HCT116 (cell line): ENCODE measurements around the gene RDH14. TPM values are rescaled to one million over a fixed set of nuclear protein-coding genes. Genes with fewer than 3 reads are reported as not detected.

Source experiments
- ATAC-seq: fragments of 200-7000 bp; cut with Tn5 transposase; 2 replicates; pipeline ENCODE4 v1.9.1; 2020; ENCODE audit warnings: mild to moderate bottlenecking, moderate library complexity
- BruUV-seq: library from RNA; stranded (reverse); fragments of 400-500 nt; replicated peaks from 2 replicates; lab custom pipeline; 2021; lab: Mats Ljungman, UMichigan
- CTCF ChIA-PET: fragments of 300-600 bp; sonication (Branson Sonifier 250); formaldehyde crosslinking; loops from one replicate; lab custom pipeline; 2021; ENCODE audit warnings: antibody characterized with exemption; lab: Charles Lee
- POLR2A ChIA-PET: fragments of 300-600, 350-600 bp; sonication (Branson Sonifier 250); formaldehyde crosslinking; loops from one replicate; lab custom pipeline; 2021; ENCODE audit warnings: antibody characterized with exemption; lab: Charles Lee
- RAD21 ChIA-PET, 2 experiments: fragments of 300-600 bp; sonication (Branson Sonifier 250); formaldehyde crosslinking; loops; one replicate each; lab custom pipeline; 2023; ENCODE audit warnings: low total read pairs in 2 of 2; ENCODE audit not compliant: uncharacterized antibody in 2 of 2, unreplicated experiment in 2 of 2, low non-redundant PET in 1 of 2; lab: Charles Lee
- DNase-seq: peaks from one replicate; pipeline ENCODE4 v3.0.0-alpha.2; 2010; ENCODE audit warnings: low read depth, low spot score
- H2AFZ ChIP-seq: fragments of 200-600 bp; shearing (Covaris generic), sonication (generic); 2 replicates; pipeline ENCODE4 v1.6.1; 2017; ENCODE audit warnings: low read depth, mixed run types, mixed read lengths, antibody characterized with exemption, low read length; ENCODE audit not compliant: poor library complexity, severe bottlenecking
- H3K27ac ChIP-seq: 2 replicates; pipeline ENCODE4 v1.5.1; 2012; ENCODE audit warnings: low read depth, low read length
- H3K27me3 ChIP-seq: fragments of 200-600 bp; sonication (generic); 2 replicates; pipeline ENCODE4 v1.6.1; 2016; ENCODE audit warnings: mixed run types, low read length, mixed read lengths; ENCODE audit not compliant: insufficient read depth
- H3K36me3 ChIP-seq, 2 experiments: fragments of 200-500 bp in 1 of 2; fragments of 200-600 bp in 1 of 2; sonication (Bioruptor generic) in 1 of 2; sonication (generic) in 1 of 2; 2 replicates each; pipeline versions ENCODE4 v1.5.1 to v1.6.1; 2014 to 2016; ENCODE audit warnings: low read length in 2 of 2, inconsistent platforms in 1 of 2, mixed read lengths in 1 of 2, mixed run types in 1 of 2; ENCODE audit not compliant: insufficient read depth in 2 of 2, control insufficient read depth in 1 of 2
- H3K4me1 ChIP-seq, 2 experiments: fragments of 200-600 bp in 1 of 2; sonication (generic) in 1 of 2; 2 replicates each; pipeline versions ENCODE4 v1.5.1 to v1.6.1; 2012 to 2017; ENCODE audit warnings: low read length in 2 of 2, inconsistent platforms in 1 of 2, mild to moderate bottlenecking in 1 of 2, mixed read lengths in 1 of 2, mixed run types in 1 of 2, moderate library complexity in 1 of 2; ENCODE audit not compliant: insufficient read depth in 2 of 2, control insufficient read depth in 1 of 2
- H3K4me2 ChIP-seq: fragments of 200-600 bp; sonication (generic); 2 replicates; pipeline ENCODE4 v1.6.1; 2017; ENCODE audit warnings: mixed run types, low read length, mixed read lengths
- H3K4me3 ChIP-seq, 2 experiments: fragments of 200-600 bp in 1 of 2; sonication (generic) in 1 of 2; replicated peaks in 1 of 2; 2 replicates each; pipeline ENCODE4 v1.5.1; 2011 to 2016; ENCODE audit warnings: low read length in 2 of 2, control low read depth in 1 of 2, low read depth in 1 of 2, mild to moderate bottlenecking in 1 of 2, mixed read lengths in 1 of 2, mixed run types in 1 of 2
- H3K79me2 ChIP-seq: fragments of 200-600 bp; sonication (generic); 2 replicates; pipeline ENCODE4 v1.6.1; 2017; ENCODE audit warnings: mild to moderate bottlenecking, mixed run types, low read length, moderate library complexity, mixed read lengths; ENCODE audit not compliant: insufficient read depth
- H3K9ac ChIP-seq: fragments of 200-600 bp; sonication (generic); 2 replicates; pipeline ENCODE4 v1.6.1; 2016; ENCODE audit warnings: low read length, mixed read lengths
- H3K9me2 ChIP-seq: fragments of 200-600 bp; sonication (generic), shearing (Covaris generic); 2 replicates; pipeline ENCODE4 v1.6.1; 2017; ENCODE audit warnings: mixed run types, mild to moderate bottlenecking, moderate library complexity; ENCODE audit not compliant: insufficient read depth
- H3K9me3 ChIP-seq, 2 experiments: fragments of 200-500 bp in 1 of 2; fragments of 200-600 bp in 1 of 2; sonication (Bioruptor generic) in 1 of 2; sonication (generic) in 1 of 2; 2 replicates each; pipeline ENCODE4 v1.6.1; 2014 to 2017; ENCODE audit warnings: low read length in 2 of 2, mixed read lengths in 2 of 2, inconsistent platforms in 1 of 2, low read depth in 1 of 2, mild to moderate bottlenecking in 1 of 2, mixed run types in 1 of 2, moderate library complexity in 1 of 2; ENCODE audit not compliant: control insufficient read depth in 1 of 2, insufficient read depth in 1 of 2
- H4K20me1 ChIP-seq: fragments of 200-600 bp; sonication (generic), shearing (Covaris generic); 2 replicates; pipeline ENCODE4 v1.6.1; 2017; ENCODE audit warnings: mixed run types, mild to moderate bottlenecking, moderate library complexity; ENCODE audit not compliant: insufficient read depth
- CBX3 ChIP-seq: IDR thresholded peaks from 2 replicates; pipeline ENCODE4 v1.6.1; 2012; ENCODE audit warnings: low read depth
- CEBPB ChIP-seq: IDR thresholded peaks from 2 replicates; pipeline ENCODE4 v1.6.1; 2012; ENCODE audit warnings: low read depth
- EZH2phosphoT487 ChIP-seq: fragments of 200-600 bp; IDR thresholded peaks from 2 replicates; pipeline ENCODE4 v1.6.1; 2018; ENCODE audit warnings: antibody characterized with exemption, borderline replicate concordance
- JUND ChIP-seq: IDR thresholded peaks from 2 replicates; pipeline ENCODE4 v1.6.1; 2012
- POLR2A ChIP-seq: IDR thresholded peaks from 2 replicates; pipeline ENCODE4 v1.7.0; 2011; ENCODE audit warnings: borderline replicate concordance; ENCODE audit not compliant: insufficient read depth, insufficient read length; ENCODE audit errors: extremely low read depth
- SIN3A ChIP-seq: IDR thresholded peaks from 2 replicates; pipeline ENCODE4 v1.6.1; 2012; ENCODE audit warnings: low read depth
- SP1 ChIP-seq: IDR thresholded peaks from 2 replicates; pipeline ENCODE4 v1.6.1; 2012; ENCODE audit warnings: low read depth
- intact Hi-C: fragments of 100-400 bp; cut with micrococcal nuclease; formaldehyde crosslinking; loops from 2 replicates; pipeline ENCODE4 v1.10.0; 2022
- total RNA-seq: library from RNA; stranded (reverse); gene quantifications from one replicate; pipeline ENCODE4 v1.2.1, GENCODE V29; 2021; ENCODE audit not compliant: unreplicated experiment
- TF ChIP-seq, protein P1 (sequence below): IDR thresholded peaks from 2 replicates; pipeline ENCODE4 v1.6.1; 2012
- TF ChIP-seq, protein P2 (sequence below): IDR thresholded peaks from 2 replicates; pipeline ENCODE4 v1.6.1; 2012
- TF ChIP-seq, protein P3 (sequence below), 3 experiments: fragments of 200-600 bp in 1 of 3; sonication (generic) in 1 of 3; IDR thresholded peaks in 2 of 3; conservative IDR thresholded peaks in 1 of 3; 2 replicates each; pipeline ENCODE4 v1.5.1; 2012 to 2017; ENCODE audit warnings: low read depth in 2 of 3, low read length in 2 of 3, antibody characterized with exemption in 1 of 3, borderline replicate concordance in 1 of 3, control low read depth in 1 of 3, mild to moderate bottlenecking in 1 of 3, mixed read lengths in 1 of 3, mixed run types in 1 of 3, moderate library complexity in 1 of 3; ENCODE audit not compliant: insufficient read depth in 1 of 3
- TF ChIP-seq, protein P4 (sequence below): IDR thresholded peaks from 2 replicates; pipeline ENCODE4 v1.6.1; 2012; ENCODE audit warnings: low read depth

Gene RDH14
- total RNA-seq, 1 experiment from 2014 or later, result 15.5 TPM

DNA sequence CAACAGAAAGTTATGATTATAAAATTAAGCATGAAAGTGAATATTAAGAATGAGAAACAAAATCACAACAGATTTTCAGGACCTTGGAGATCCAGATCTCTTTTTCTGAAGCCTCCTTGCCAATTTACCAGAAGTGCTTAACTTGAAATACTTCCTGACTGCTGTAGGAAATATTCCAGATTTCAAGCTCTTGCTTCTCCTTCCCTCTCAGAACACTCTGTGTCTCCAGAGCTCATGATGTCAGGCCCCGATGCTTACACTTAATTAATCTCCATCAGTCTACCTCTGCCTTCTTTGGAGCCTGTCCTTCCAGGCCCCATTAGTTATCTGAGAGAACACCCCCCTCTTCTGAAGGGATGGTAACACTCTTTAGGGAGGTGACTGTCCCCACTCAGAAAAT is 49.6 kb upstream of the RDH14 start:
- Histone ChIP-seq H3K9me2 (no peaks in the 10 kb centered on the region), H3K79me2 (no peaks in the 10 kb centered on the region), H3K9ac (no peak overlapping the region), H3K4me1 (no peaks in the 10 kb centered on the region), H4K20me1 (no peaks in the 10 kb centered on the region), H2AFZ (no peak overlapping the region), H3K9me3 (no peaks in the 10 kb centered on the region), H3K36me3 (no peaks in the 10 kb centered on the region), H3K4me2 (no peak overlapping the region), H3K27ac (no peak overlapping the region), H3K27me3 (0 out of 2 replicates have a peak, but pooled peaks cover 3% of the 10 kb centered on the region), H3K4me3 (no peak overlapping the region)
- no TSS peak for BruUV-seq
- ChIA-PET CTCF (no interaction called here), POLR2A (no interaction called here), RAD21 (no interaction called here)
- ATAC-seq (no peak), DNase-seq (no peak)
- TF ChIP-seq SP1 (no peak), SIN3A (no peak), CEBPB (no peak)
- intact Hi-C loops, result no loop called here

DNA sequence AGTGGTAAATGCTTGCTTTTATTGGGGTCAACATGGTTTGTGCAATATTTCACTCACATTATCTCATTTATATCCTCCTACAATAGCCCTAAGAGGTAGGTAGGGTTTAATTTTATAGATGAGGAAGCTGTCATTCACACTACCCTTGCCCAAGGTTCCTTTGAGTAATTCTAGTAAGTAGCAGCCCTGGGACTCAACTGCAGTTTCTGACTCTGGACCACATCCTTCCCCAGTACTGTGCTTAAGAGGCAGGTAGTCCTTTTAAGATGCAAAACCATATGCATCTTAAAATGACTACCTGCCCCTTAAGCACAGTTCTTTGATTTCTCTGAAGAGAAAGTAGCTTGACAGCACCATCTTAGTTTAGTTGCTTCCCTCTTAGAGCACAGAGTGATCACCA is 44.7 kb upstream of the RDH14 start:
- TF ChIP-seq, protein P1, sequence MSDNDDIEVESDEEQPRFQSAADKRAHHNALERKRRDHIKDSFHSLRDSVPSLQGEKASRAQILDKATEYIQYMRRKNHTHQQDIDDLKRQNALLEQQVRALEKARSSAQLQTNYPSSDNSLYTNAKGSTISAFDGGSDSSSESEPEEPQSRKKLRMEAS, result no peak
- no peak for TF ChIP-seq JUND
- TF ChIP-seq, protein P2, sequence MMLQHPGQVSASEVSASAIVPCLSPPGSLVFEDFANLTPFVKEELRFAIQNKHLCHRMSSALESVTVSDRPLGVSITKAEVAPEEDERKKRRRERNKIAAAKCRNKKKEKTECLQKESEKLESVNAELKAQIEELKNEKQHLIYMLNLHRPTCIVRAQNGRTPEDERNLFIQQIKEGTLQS, result no peak
- TF ChIP-seq, protein P3, sequence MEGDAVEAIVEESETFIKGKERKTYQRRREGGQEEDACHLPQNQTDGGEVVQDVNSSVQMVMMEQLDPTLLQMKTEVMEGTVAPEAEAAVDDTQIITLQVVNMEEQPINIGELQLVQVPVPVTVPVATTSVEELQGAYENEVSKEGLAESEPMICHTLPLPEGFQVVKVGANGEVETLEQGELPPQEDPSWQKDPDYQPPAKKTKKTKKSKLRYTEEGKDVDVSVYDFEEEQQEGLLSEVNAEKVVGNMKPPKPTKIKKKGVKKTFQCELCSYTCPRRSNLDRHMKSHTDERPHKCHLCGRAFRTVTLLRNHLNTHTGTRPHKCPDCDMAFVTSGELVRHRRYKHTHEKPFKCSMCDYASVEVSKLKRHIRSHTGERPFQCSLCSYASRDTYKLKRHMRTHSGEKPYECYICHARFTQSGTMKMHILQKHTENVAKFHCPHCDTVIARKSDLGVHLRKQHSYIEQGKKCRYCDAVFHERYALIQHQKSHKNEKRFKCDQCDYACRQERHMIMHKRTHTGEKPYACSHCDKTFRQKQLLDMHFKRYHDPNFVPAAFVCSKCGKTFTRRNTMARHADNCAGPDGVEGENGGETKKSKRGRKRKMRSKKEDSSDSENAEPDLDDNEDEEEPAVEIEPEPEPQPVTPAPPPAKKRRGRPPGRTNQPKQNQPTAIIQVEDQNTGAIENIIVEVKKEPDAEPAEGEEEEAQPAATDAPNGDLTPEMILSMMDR (IDR thresholded peaks at IDR 0.05 in 2 of 3, conservative IDR thresholded peaks at IDR 0.05 in 1 of 3; ENCODE audit: borderline replicate concordance in 1 of 3, insufficient read depth in 1 of 3, low read depth in 2 of 3, low read length in 2 of 3), result no peak
- no peak for TF ChIP-seq EZH2phosphoT487
- TF ChIP-seq SIN3A, result no peak
- TF ChIP-seq CBX3, result no peak
- TF ChIP-seq, protein P4, sequence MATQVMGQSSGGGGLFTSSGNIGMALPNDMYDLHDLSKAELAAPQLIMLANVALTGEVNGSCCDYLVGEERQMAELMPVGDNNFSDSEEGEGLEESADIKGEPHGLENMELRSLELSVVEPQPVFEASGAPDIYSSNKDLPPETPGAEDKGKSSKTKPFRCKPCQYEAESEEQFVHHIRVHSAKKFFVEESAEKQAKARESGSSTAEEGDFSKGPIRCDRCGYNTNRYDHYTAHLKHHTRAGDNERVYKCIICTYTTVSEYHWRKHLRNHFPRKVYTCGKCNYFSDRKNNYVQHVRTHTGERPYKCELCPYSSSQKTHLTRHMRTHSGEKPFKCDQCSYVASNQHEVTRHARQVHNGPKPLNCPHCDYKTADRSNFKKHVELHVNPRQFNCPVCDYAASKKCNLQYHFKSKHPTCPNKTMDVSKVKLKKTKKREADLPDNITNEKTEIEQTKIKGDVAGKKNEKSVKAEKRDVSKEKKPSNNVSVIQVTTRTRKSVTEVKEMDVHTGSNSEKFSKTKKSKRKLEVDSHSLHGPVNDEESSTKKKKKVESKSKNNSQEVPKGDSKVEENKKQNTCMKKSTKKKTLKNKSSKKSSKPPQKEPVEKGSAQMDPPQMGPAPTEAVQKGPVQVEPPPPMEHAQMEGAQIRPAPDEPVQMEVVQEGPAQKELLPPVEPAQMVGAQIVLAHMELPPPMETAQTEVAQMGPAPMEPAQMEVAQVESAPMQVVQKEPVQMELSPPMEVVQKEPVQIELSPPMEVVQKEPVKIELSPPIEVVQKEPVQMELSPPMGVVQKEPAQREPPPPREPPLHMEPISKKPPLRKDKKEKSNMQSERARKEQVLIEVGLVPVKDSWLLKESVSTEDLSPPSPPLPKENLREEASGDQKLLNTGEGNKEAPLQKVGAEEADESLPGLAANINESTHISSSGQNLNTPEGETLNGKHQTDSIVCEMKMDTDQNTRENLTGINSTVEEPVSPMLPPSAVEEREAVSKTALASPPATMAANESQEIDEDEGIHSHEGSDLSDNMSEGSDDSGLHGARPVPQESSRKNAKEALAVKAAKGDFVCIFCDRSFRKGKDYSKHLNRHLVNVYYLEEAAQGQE, result no peak
- TF ChIP-seq POLR2A, result no peak
- intact Hi-C loops, result no loop called here
- no peaks in the 10 kb centered on the region for H3K9me3 ChIP-seq
- no peaks in the 10 kb centered on the region; the same call in 1 of the 2 replicates for H3K27me3 ChIP-seq
- no TSS peak for BruUV-seq
- ChIA-PET POLR2A (no interaction called here), RAD21 (no interaction called here), CTCF (no interaction called here)
- H3K79me2 ChIP-seq, result no peaks in the 10 kb centered on the region
- H3K4me3 ChIP-seq, result no peak overlapping the region
- no peak overlapping the region for H3K27ac ChIP-seq
- no peaks in the 10 kb centered on the region for H4K20me1 ChIP-seq
- no peak overlapping the region for H2AFZ ChIP-seq
- DNase-seq (no peak), ATAC-seq (no peak)
- no peak overlapping the region for H3K4me2 ChIP-seq
- H3K4me1 ChIP-seq, result no peaks in the 10 kb centered on the region
- no peaks in the 10 kb centered on the region for H3K9me2 ChIP-seq
- H3K36me3 ChIP-seq, result no peaks in the 10 kb centered on the region
- no peak overlapping the region for H3K9ac ChIP-seq
